ACHN (cell line): Measurements from ENCODE around the gene WSCD2.

Experiments used
- DNase-seq: peaks from one replicate; pipeline ENCODE4 v3.0.0-alpha.2; 2015
- in situ Hi-C: cut with HindIII; loops from 2 replicates; pipeline ENCODE4 v1.10.0; 2017; ENCODE audit warnings: low sequenced_read_pairs, low pct_ligation_motif_present, low pct_unique_long_range_greater_than_20kb

WSCD2 gene

DNA sequence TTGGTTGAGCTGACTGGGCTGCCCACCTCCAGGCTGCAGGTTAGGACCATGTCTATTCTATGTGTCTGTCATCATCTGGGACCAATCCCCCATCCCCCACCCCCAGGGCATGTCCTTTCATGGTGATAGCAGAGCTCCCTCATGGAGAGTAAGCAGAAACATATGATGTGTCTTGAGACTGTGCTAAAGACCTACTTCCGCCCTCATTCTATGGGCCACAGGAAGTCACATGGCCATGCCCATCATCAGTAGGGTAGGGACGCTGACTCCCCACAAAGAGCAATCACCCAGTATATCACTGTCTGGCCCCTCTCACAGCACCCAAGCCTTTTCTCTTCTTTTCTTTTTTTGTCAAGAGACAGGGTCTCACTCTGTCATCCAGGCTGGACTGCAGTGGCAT, 110.3 kb downstream of the WSCD2 start:
- DNase-seq = no peak
- in situ Hi-C loops = no loop called here

DNA sequence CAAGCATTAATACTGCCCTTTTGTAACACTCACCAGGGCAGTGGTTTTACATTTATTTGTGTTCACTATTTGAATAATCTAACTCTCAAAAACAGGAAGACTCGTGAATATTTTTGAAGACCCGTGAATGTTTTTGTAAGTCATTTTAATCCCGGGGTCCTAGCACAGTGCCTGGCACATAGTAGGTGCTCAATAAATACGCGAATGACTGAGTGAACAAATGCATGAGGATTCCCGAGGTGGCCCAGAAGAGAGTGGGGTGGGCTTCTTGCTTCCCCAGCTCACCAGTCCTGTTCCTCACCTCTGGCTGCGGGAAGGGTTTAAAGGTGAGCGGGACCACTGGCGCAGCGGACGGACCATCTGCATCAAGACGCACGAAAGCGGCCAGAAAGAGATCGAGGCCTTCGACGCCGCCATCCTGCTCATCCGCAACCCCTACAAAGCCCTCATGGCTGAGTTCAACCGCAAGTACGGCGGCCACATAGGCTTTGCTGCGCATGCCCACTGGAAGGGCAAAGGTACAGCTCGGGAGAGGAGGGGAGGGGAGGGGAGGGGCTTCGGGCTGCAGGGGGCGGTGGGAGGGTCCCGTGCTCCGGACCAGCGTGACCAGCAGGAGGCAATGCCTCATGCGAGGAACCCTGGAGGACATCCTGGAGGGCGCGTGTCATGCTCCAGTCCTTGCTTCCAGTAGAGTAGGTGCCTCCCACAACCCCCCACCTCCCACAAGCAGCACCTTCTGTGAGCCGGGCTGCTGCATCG, 111.1 kb downstream of the WSCD2 start:
- in situ Hi-C loops = no loop called here
- no peak for DNase-seq

DNA sequence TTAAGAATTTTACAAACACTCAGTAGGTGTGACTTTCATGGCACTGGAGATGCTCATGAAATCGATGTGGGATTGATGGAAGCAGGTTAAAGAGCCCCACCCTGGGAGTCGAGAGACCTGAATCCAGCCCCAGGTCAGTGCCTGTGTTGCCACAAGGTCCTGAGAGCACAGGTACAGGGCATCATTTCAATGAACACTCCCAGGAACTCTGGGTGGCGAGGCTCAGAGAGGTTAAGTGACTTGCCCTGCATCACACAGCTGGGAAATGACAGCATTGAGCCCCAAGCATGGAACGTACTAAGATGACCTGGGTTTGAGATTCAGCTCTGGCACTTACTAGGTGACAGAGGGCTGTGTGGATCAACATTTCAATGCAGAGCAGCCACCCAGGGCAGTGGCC, 111.8 kb downstream of the WSCD2 start:
- in situ Hi-C loops = no loop called here
- DNase-seq = no peak

DNA sequence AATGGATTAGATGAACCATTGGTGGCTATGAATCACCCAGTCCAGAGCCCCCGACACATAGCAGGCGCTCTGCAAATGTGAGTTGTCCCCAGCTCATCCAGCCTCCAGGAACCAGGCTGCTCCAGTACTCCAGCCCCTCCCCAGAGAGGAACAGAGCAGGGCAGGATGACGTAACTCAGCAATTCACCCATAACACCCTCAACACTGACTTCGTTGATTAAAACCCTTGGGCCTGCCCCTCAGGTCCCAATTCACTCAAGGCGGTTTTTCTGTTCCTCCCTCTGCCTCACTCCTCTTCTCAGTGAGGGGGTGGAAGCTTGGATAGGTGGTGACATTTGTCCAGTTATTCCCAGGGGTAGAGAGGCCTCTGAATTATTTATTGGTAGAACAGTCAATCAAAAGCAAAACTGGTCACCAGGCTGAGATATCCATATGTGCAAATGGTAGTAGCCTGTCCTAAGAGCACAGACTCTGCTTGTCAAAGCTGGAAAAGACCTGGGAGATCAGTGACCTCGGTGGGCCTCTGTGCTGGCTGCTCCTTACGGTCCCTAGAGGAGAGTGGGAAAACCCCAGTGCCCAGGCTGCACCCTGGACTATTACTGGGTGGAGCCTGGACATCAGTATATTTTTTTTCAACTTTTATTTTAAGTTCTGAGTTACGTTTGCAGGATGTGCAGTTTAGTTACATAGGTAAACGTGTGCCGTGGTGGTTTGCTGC, 113.1 kb downstream of the WSCD2 start:
- in situ Hi-C loops = no loop called here
- DNase-seq = no peak

DNA sequence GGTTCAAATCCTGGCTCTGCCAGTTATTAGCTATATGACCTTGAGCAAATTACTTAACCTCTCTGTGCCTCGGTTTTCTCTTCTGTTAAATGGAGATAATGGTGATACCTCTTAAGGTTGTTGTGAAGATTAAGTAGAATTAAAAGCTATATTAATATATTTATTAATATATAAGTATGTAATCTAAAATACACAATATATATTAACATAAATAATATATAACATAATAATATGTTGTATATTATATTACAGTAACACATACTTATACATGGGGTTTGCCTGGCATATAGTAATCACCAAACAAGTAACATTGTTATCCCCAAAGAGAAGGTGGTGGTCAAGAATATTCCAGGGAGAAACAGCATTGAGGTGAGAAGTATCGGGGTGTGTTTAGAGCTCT, 118.0 kb downstream of the WSCD2 start:
- no peak for DNase-seq

DNA sequence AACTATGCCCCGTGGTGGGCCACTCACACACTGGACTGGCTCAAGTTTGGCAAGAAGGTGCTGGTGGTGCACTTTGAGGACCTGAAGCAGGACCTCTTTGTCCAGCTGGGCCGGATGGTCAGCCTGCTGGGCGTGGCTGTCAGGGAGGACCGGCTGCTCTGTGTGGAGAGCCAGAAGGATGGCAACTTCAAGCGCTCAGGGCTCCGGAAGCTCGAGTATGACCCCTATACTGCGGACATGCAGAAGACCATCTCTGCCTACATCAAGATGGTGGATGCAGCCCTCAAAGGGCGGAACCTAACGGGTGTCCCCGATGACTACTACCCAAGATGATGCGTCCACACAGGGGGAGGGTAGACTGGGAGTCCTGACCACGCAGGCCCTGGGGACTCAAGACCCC, 118.9 kb downstream of the WSCD2 start:
- DNase-seq = no peak
- in situ Hi-C loops = no loop called here

More for the DNA sequence above, 118.0 kb downstream of the WSCD2 start:
- in situ Hi-C loops = no loop called here

DNA sequence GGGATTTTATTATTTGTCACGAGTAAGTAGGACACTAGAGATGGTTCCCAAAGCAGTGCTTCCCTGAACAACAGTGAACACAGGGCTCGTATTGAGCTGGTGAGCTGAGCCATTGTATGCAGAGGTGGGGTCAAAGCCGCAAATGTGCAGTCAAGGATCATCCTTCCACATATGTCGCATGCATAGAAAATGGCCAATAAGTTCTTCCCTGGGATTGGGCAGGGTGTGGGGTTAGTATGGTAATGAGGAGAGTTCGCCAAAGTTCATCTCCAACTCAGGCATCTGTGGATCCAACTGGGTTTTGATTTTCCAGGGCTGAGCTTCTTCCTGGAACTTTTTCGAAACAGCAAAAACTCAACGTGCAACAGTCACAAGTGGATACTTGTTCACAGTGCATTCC, 123.4 kb downstream of the WSCD2 start:
- no peak for DNase-seq

DNA sequence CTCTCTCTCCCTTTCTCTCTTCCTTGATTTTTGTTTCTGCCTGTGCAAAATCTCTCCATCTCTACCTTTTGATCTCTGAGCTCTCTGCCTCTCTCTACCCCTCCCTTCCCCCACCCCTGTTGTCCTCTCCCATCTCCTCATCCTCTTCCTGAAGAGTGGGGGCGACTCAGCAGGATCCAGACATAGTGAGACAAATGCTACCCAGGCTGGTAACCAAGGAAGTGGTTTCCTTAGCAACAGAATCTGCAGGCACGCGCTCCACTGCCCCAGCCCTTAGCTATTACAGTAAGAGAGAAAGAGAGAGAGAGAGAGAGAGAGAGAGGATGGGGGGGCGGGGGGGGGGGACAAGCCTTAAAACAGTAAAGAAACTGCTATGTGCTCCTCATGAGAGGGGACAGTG, 124.5 kb downstream of the WSCD2 start:
- no peak for DNase-seq
- in situ Hi-C loops = no loop called here

More for the DNA sequence above, 123.4 kb downstream of the WSCD2 start:
- in situ Hi-C loops = no loop called here

DNA sequence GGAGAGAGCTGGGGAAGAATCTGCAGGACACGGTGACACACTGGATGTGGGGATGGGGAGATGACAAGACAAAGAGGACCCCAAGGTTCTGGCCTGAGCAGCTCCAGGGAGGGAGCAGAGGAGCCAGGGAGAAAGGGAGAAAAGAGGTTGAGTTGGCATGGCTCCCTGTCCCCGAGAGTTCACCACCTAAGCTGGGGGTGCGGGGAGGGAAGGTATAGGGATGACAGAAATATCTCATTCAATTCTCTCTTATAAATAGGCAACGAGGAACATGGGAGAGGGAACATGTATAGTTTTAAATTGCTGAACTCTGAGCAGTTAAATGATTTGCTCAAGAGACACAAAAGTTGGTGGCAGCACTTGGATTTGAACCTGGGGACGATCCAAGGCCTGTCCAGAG, 124.9 kb downstream of the WSCD2 start:
- in situ Hi-C loops = no loop called here
- DNase-seq = no peak

DNA sequence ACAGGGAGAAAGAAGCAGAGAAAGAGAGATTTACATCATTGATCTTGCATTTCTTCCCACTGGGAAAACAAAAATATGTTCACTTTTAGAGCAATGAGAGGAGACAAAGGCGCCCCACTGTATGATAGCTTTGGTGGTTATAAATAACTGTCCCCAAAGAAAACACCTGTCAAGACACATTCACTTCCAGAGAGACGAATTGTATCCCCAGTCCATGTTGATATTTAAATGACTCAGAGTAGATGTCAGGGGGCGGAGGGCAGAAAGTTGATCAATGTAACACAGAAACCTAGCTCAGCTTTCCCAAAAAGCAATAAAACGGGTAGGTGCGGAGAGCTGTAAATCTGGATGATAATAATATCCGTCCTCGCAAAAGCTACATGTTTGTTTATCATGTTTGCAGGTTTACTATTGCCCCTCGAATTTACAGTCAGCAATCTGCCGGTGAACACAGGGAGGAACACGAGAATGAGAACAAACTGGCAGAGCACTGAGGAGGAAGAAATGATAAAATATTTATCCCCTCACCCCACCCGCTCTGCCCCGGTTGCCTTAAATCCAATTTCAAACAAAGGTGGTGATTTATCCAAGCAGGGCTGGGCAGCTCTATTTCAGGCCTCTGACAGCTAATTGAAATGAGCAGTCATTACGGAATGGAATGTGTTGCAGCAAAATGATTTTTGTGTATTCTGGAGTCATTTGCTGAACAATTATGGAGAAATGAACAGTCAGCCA, 125.6 kb downstream of the WSCD2 start:
- in situ Hi-C loops = no loop called here

DNA sequence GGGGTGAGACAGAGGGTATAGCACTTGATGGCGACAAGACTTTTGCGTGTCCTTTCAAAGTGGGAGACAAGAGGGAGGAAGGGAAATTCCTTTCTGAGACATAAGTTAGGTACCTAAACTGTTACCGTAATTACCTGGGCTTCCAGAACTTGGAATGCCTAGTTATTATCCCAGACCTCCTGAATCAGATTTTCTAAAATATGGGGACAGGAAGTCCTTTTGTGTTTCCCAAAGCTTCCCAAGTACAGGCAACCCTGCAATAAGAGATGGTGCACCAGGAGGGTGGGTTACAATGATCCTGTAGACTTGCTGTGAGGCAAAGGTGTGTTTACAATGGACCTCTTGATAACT, 126.1 kb downstream of the WSCD2 start:
- in situ Hi-C loops = no loop called here
- DNase-seq = no peak

More for the DNA sequence above, 125.6 kb downstream of the WSCD2 start:
- DNase-seq = no peak

DNA sequence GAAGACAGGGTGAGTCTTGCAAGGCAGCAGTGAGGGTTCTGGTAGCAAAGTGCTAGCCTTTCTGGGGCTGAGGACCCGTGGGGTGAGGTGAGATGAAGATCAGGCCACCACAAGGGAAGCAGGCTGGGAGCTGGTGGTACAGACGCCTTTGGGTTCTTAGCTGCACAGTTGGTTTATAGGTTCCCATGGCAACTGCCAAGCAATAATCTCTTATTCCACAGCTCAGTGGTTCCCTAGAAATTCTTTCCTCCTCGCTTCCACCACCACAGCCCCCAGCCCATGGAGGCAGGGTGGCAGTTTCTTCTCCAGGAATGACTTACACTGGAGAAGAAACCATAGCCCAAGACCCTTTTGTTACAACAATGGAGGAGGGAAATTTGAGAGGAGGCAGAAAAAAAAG, 127.9 kb downstream of the WSCD2 start:
- in situ Hi-C loops = no loop called here
- no peak for DNase-seq

DNA sequence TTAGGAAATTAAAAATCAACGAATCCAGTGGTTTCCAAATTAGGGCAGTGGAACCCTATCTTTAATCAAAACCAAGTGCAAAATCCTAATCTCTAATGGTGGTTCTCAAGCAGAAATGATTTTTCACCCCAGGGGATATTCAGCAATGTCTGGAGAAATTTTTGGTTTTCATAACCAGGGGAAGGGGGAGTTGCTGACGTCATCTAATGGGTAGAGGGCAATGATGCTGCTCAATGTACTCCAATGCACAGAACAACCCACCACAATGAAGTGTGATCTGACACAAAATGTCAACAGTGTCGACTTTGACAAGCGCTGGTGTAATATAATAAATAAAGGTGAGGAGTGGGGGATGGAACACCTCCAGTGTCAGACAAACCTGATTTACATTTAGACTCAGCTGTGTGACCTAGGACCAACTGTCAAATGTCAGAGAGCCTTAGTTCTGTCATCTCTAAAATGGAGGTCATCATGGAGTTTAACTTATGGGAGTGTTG, 128.6 kb downstream of the WSCD2 start:
- no peak for DNase-seq
- in situ Hi-C loops = no loop called here

DNA sequence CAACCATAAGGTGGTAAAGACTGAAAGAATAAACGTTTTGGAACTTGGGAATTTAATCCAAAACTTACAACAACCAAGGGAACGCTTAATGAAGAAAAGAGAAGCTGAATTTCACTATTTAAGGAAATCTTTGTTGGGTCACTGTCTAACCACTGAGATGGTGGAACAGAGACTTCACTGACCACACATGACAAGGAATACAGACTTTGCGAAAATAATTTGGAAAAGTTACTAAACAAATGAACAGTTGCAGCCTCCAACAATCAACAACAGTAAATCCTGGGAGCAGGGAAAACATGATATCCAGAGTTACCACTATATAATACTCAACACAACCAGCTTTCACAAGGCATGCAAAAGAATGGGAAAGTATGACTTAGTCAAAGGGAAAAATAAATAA, 131.0 kb downstream of the WSCD2 start:
- in situ Hi-C loops = no loop called here
- DNase-seq = no peak

DNA sequence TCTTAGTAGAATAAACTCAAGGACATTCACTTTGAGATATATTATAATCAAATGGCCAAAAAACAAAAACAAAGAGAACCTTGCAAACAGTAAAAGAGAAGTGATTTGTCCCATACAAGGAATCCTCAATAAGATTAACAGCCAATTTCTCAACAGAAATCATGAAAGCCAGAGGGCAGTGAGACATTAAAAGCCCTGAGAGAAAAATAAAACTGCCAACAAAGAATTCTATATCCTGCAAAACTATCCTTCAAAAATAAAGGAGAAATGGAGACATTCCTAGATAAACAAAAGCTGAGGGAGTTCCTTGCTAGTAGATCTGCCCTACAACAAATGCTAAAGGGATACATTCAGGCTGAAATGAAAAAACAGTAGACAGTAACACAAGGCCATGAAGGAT, 131.9 kb downstream of the WSCD2 start:
- DNase-seq = no peak
- in situ Hi-C loops = no loop called here

DNA sequence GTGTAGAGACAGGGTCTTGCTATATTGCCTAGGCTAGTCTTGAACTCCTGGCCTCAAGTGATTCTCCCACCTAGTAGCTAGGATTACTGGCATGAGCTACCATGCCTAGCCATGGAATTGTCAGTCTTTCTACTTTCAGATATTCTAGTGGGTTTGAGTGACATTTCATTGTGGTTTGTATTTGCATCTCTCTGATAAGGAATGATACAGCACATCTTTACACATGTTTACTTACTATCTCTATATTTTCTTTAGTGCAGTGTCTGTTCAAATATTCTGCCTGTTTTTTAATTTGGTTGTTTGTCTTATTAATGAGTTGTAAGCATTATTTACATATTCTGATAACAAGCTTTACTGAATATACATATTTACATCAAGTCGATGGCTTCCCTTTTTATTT, 136.4 kb downstream of the WSCD2 start:
- in situ Hi-C loops = no loop called here
- no peak for DNase-seq

DNA sequence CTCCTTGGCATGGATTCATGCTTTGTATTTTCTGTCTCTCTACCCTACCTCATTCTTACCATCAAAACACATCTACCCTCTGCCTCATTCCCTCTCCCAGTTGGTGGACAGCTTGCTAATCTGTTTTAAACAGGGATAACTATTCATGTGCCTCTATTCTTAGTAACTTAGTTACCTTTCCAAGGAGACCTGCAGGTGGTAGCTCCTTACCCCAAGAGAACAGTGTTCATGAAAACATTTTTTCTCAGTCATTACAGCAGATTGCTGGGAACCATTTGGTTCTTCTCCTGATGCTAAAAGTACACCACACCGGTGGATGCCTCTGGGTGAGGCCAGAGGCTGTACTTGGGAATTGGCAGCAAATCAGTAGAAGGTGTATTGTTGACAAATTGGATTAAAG, 137.0 kb downstream of the WSCD2 start:
- no peak for DNase-seq
- in situ Hi-C loops = no loop called here

DNA sequence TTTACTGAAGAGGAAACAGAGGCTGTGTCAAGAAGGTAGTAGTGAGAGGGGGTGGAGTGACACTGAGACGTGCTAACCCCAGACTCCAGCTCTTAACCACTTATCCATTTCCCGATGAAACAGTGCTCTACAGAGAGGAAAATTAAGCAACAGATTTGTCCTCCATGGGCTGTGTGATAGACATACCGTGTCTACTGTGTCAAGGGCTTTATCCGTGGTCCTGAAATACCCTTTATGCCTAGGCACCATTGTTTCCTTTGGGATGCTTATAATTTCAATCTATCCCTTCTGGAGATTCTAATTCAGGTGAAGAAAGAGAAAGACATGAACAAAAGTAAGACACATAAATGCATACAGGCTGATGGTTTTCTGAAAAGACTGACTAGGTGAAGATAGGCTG, 138.4 kb downstream of the WSCD2 start:
- in situ Hi-C loops = no loop called here
- no peak for DNase-seq

DNA sequence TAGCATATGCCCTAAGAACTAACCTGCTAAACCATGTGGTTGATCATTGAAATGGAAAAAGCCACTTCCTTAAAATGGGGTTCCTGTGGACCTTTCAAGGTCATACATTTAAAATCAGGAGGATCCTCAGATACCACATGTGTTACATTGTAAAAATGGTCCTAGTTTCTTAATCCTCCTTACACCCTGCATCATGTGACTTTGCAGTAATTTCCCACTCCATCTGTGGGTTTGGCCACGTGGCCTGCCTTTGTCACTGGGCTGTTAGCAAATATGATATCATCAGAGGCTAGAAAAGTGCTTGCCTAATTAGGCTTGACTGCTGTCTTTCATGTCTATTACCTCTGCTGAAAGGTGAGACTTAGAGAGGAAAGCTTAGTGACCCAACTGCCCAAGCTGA, 139.3 kb downstream of the WSCD2 start:
- in situ Hi-C loops = no loop called here
- no peak for DNase-seq
